CD4-positive, alpha-beta T cell (primary cell): ENCODE results near the gene MTMR8. TPM values are rescaled to one million over a fixed set of nuclear protein-coding genes. Genes with fewer than 3 reads are reported as not detected.

Experiments
- ATAC-seq: fragments of 200-7000 bp; cut with Tn5 transposase; one replicate; pipeline ENCODE4 v1.10.0; 2022; ENCODE audit warnings: mild to moderate bottlenecking; ENCODE audit not compliant: poor library complexity
- CTCF ChIA-PET: fragments of 350-600 bp; sonication (Branson Sonifier 250); formaldehyde crosslinking; loops from one replicate; lab custom pipeline; 2021; ENCODE audit warnings: antibody characterized with exemption, inconsistent platforms; lab: Charles Lee
- POLR2A ChIA-PET: fragments of 350-600 bp; sonication (Branson Sonifier 250); formaldehyde crosslinking; loops from one replicate; lab custom pipeline; 2021; ENCODE audit warnings: antibody characterized with exemption, inconsistent platforms; lab: Charles Lee
- DNase-seq, 14 experiments: peaks; one replicate each; pipeline ENCODE4 v3.0.0-alpha.2; 2013 to 2020; ENCODE audit warnings: mixed read lengths in 2 of 14
- H3K27ac ChIP-seq, 2 donors: one replicate each; pipeline versions ENCODE4 v1.5.1 to v1.7.0; 2013; ENCODE audit warnings: low read length in 2 of 2, low read depth in 1 of 2, mild to moderate bottlenecking in 1 of 2
- H3K27me3 ChIP-seq, 2 experiments: 1 replicate in 1 of 2; 2 replicates in 1 of 2; pipeline versions ENCODE4 v1.6.1 to v1.7.0; 2013; ENCODE audit warnings: low read length in 2 of 2, control low read depth in 1 of 2, mild to moderate bottlenecking in 1 of 2, moderate library complexity in 1 of 2; ENCODE audit not compliant: insufficient read depth in 2 of 2, control insufficient read depth in 1 of 2
- H3K36me3 ChIP-seq: one replicate; pipeline ENCODE4 v1.6.1; 2013; ENCODE audit warnings: low read length, control low read depth; ENCODE audit not compliant: insufficient read depth
- H3K4me1 ChIP-seq: one replicate; pipeline ENCODE4 v1.6.1; 2013; ENCODE audit warnings: low read length, control low read depth; ENCODE audit not compliant: insufficient read depth
- H3K4me3 ChIP-seq: one replicate; pipeline ENCODE4 v1.5.1; 2013; ENCODE audit warnings: mild to moderate bottlenecking, low read length, moderate library complexity
- H3K9me3 ChIP-seq, 2 experiments: 1 replicate in 1 of 2; 2 replicates in 1 of 2; pipeline versions ENCODE4 v1.6.1 to v1.7.0; 2013; ENCODE audit warnings: low read length in 2 of 2, mild to moderate bottlenecking in 2 of 2, control low read depth in 1 of 2, moderate library complexity in 1 of 2; ENCODE audit not compliant: control insufficient read depth in 1 of 2, insufficient read depth in 1 of 2
- H3K27ac Mint-ChIP-seq: one replicate; pipeline ENCODE4 v1.8.0; 2020; ENCODE audit warnings: mixed read lengths
- H3K27me3 Mint-ChIP-seq: one replicate; pipeline ENCODE4 v1.8.0; 2021; ENCODE audit warnings: mixed read lengths
- H3K36me3 Mint-ChIP-seq: one replicate; pipeline ENCODE4 v1.8.0; 2021; ENCODE audit warnings: low read depth, mixed read lengths
- H3K4me1 Mint-ChIP-seq: one replicate; pipeline ENCODE4 v1.8.0; 2021; ENCODE audit warnings: low read depth, mixed read lengths
- H3K4me3 Mint-ChIP-seq: one replicate; pipeline ENCODE4 v1.8.0; 2020; ENCODE audit warnings: mild to moderate bottlenecking, mixed read lengths
- H3K9me3 Mint-ChIP-seq: one replicate; pipeline ENCODE4 v1.8.0; 2020; ENCODE audit warnings: mixed read lengths
- intact Hi-C, 2 experiments: fragments of 100-400 bp; cut with DNase I in 1 of 2; cut with micrococcal nuclease in 1 of 2; formaldehyde crosslinking; loops; one replicate each; pipeline versions ENCODE4 v1.15.1 to v1.9.0; 2023 to 2025; cut with DNase I, micrococcal nuclease
- total RNA-seq, 174 experiments: library from RNA in 2 of 174; stranded (reverse) in 2 of 174; gene quantifications; one replicate each; pipeline ENCODE4 v1.2.3 and lab custom pipeline; 2021 to 2026
- TF ChIP-seq, protein P1 (sequence below): fragments of 200-600 bp; IDR thresholded peaks from one replicate; pipeline ENCODE4 v1.8.0; 2022; ENCODE audit warnings: antibody characterized with exemption, mild to moderate bottlenecking

MTMR8 gene
- total RNA-seq, 2 experiments from 2014 or later, result 2.3 to 3.1 TPM

GRCh38 chrX:64229154-64229553 lies 166.1 kb downstream of the MTMR8 start:
- H3K4me1 ChIP-seq, result no peaks in the 10 kb centered on the region
- Mint-ChIP-seq H3K27ac (no peak overlapping the region), H3K4me1 (no peaks in the 10 kb centered on the region), H3K27me3 (no peaks in the 10 kb centered on the region), H3K9me3 (no peaks in the 10 kb centered on the region), H3K36me3 (no peaks in the 10 kb centered on the region), H3K4me3 (no peak overlapping the region)
- ChIA-PET CTCF (no interaction called here), POLR2A (no interaction called here)
- no peaks in the 10 kb centered on the region for H3K36me3 ChIP-seq
- H3K27ac ChIP-seq, result no peak overlapping the region
- intact Hi-C loops, result no loop called here
- no peak overlapping the region for H3K4me3 ChIP-seq
- no peaks in the 10 kb centered on the region for H3K27me3 ChIP-seq
- H3K9me3 ChIP-seq, result no peaks in the 10 kb centered on the region
- no peak for ATAC-seq
- no peak for DNase-seq
- TF ChIP-seq, protein P1, sequence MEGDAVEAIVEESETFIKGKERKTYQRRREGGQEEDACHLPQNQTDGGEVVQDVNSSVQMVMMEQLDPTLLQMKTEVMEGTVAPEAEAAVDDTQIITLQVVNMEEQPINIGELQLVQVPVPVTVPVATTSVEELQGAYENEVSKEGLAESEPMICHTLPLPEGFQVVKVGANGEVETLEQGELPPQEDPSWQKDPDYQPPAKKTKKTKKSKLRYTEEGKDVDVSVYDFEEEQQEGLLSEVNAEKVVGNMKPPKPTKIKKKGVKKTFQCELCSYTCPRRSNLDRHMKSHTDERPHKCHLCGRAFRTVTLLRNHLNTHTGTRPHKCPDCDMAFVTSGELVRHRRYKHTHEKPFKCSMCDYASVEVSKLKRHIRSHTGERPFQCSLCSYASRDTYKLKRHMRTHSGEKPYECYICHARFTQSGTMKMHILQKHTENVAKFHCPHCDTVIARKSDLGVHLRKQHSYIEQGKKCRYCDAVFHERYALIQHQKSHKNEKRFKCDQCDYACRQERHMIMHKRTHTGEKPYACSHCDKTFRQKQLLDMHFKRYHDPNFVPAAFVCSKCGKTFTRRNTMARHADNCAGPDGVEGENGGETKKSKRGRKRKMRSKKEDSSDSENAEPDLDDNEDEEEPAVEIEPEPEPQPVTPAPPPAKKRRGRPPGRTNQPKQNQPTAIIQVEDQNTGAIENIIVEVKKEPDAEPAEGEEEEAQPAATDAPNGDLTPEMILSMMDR, result no peak

Other genes with a start within 250 kb of the MTMR8 start
- 1 to 10 TPM; 2.9 to 3.0 TPM for gene AMER1, start 189.7 kb downstream of the MTMR8 start, total RNA-seq
- gene ASB12, start 164.8 kb downstream of the MTMR8 start, total RNA-seq, result not detected